HEK293 (cell line): ENCODE measurements around the gene NCOA7.

Source experiments
- EGR2 ChIP-seq: fragments of 450-650 bp; formaldehyde crosslinking; IDR thresholded peaks from 2 replicates; pipeline ENCODE4 v1.5.1; 2016; ENCODE audit warnings: low read depth, missing biosample characterization, missing genetic modification characterization
- HOXA7 ChIP-seq: sonication (generic); formaldehyde crosslinking; IDR thresholded peaks from 2 replicates; pipeline ENCODE4 v1.8.1; 2022; ENCODE audit warnings: missing genetic modification reagents, borderline replicate concordance
- KLF9 ChIP-seq: fragments of 450-650 bp; formaldehyde crosslinking; IDR thresholded peaks from 2 replicates; pipeline ENCODE4 v1.5.1; 2016; ENCODE audit warnings: missing biosample characterization, missing genetic modification characterization, low read depth
- OSR2 ChIP-seq: fragments of 450-650 bp; formaldehyde crosslinking; IDR thresholded peaks from 2 replicates; pipeline ENCODE4 v1.5.1; 2016; ENCODE audit warnings: missing biosample characterization, missing genetic modification characterization
- PRDM1 ChIP-seq: fragments of 450-650 bp; formaldehyde crosslinking; IDR thresholded peaks from 2 replicates; pipeline ENCODE4; 2016; ENCODE audit warnings: missing biosample characterization, missing genetic modification characterization
- SETDB1 ChIP-seq: IDR thresholded peaks from one replicate; pipeline ENCODE4 v1.6.1; 2017; ENCODE audit warnings: mild to moderate bottlenecking, low read length, moderate library complexity, mixed read lengths; ENCODE audit not compliant: insufficient read length
- SP2 ChIP-seq: fragments of 450-650 bp; formaldehyde crosslinking; IDR thresholded peaks from 2 replicates; pipeline ENCODE4 v1.5.1; 2016; ENCODE audit warnings: missing biosample characterization, missing genetic modification characterization
- ZBTB1 ChIP-seq: fragments of 450-650 bp; formaldehyde crosslinking; IDR thresholded peaks from 2 replicates; pipeline ENCODE4 v1.5.1; 2016; ENCODE audit warnings: missing biosample characterization, missing genetic modification characterization
- ZBTB6 ChIP-seq: fragments of 450-650 bp; formaldehyde crosslinking; IDR thresholded peaks from 2 replicates; pipeline ENCODE4 v1.5.1; 2017; ENCODE audit warnings: missing biosample characterization, missing genetic modification characterization
- ZEB2 ChIP-seq: fragments of 450-650 bp; formaldehyde crosslinking; IDR thresholded peaks from 2 replicates; pipeline ENCODE4 v1.5.1; 2016; ENCODE audit warnings: missing biosample characterization, missing genetic modification characterization
- ZFP37 ChIP-seq: fragments of 450-650 bp; formaldehyde crosslinking; IDR thresholded peaks from 2 replicates; pipeline ENCODE4 v1.5.1; 2016; ENCODE audit warnings: missing biosample characterization, missing genetic modification characterization
- ZIC2 ChIP-seq: fragments of 450-650 bp; formaldehyde crosslinking; IDR thresholded peaks from 2 replicates; pipeline ENCODE4 v1.5.1; 2016; ENCODE audit warnings: missing biosample characterization, missing genetic modification characterization
- ZNF114 ChIP-seq: fragments of 450-650 bp; formaldehyde crosslinking; IDR thresholded peaks from 2 replicates; pipeline ENCODE4 v1.5.0; 2017; ENCODE audit warnings: missing biosample characterization, missing genetic modification characterization
- ZNF121 ChIP-seq: fragments of 450-650 bp; formaldehyde crosslinking; IDR thresholded peaks from 2 replicates; pipeline ENCODE4 v1.5.1; 2016; ENCODE audit warnings: missing biosample characterization, missing genetic modification characterization
- ZNF132 ChIP-seq: fragments of 450-650 bp; formaldehyde crosslinking; IDR thresholded peaks from 2 replicates; pipeline ENCODE4 v1.5.1; 2017; ENCODE audit warnings: missing biosample characterization, missing genetic modification characterization, borderline replicate concordance
- ZNF202 ChIP-seq: fragments of 450-650 bp; formaldehyde crosslinking; IDR thresholded peaks from 2 replicates; pipeline ENCODE4 v1.5.1; 2016; ENCODE audit warnings: missing biosample characterization, missing genetic modification characterization, borderline replicate concordance
- ZNF302 ChIP-seq: fragments of 450-650 bp; formaldehyde crosslinking; IDR thresholded peaks from 2 replicates; pipeline ENCODE4 v1.5.1; 2016; ENCODE audit warnings: missing biosample characterization, missing genetic modification characterization, low read depth
- ZNF341 ChIP-seq: fragments of 450-650 bp; formaldehyde crosslinking; IDR thresholded peaks from 2 replicates; pipeline ENCODE4; 2016; ENCODE audit warnings: low read depth, missing biosample characterization, missing genetic modification characterization
- ZNF423 ChIP-seq: fragments of 450-650 bp; formaldehyde crosslinking; IDR thresholded peaks from 2 replicates; pipeline ENCODE4 v1.5.1; 2016; ENCODE audit warnings: missing biosample characterization, missing genetic modification characterization
- ZNF426 ChIP-seq: fragments of 450-650 bp; formaldehyde crosslinking; IDR thresholded peaks from 2 replicates; pipeline ENCODE4 v1.5.1; 2017; ENCODE audit warnings: missing biosample characterization, missing genetic modification characterization, mild to moderate bottlenecking, inconsistent platforms, moderate library complexity
- ZNF514 ChIP-seq: fragments of 450-650 bp; formaldehyde crosslinking; IDR thresholded peaks from 2 replicates; pipeline ENCODE4 v1.5.1; 2016; ENCODE audit warnings: missing biosample characterization, missing genetic modification characterization
- ZNF548 ChIP-seq: fragments of 450-650 bp; formaldehyde crosslinking; IDR thresholded peaks from 2 replicates; pipeline ENCODE4 v1.5.1; 2016; ENCODE audit warnings: missing biosample characterization, missing genetic modification characterization
- ZNF623 ChIP-seq: fragments of 450-650 bp; formaldehyde crosslinking; IDR thresholded peaks from 2 replicates; pipeline ENCODE4 v1.5.1; 2016; ENCODE audit warnings: missing biosample characterization, missing genetic modification characterization
- ZNF660 ChIP-seq: fragments of 450-650 bp; IDR thresholded peaks from 2 replicates; pipeline ENCODE4 v1.5.1; 2018; ENCODE audit warnings: missing biosample characterization, mild to moderate bottlenecking, missing genetic modification characterization
- ZNF791 ChIP-seq: fragments of 450-650 bp; formaldehyde crosslinking; IDR thresholded peaks from 2 replicates; pipeline ENCODE4 v1.5.1; 2016; ENCODE audit warnings: missing biosample characterization, missing genetic modification characterization
- ZNF830 ChIP-seq: fragments of 450-650 bp; IDR thresholded peaks from 2 replicates; pipeline ENCODE4 v1.5.0; 2018; ENCODE audit warnings: missing biosample characterization, missing genetic modification characterization, low read depth, mild to moderate bottlenecking, moderate library complexity
- ZNF837 ChIP-seq: fragments of 450-650 bp; formaldehyde crosslinking; IDR thresholded peaks from 2 replicates; pipeline ENCODE4 v1.5.1; 2016; ENCODE audit warnings: missing biosample characterization, missing genetic modification characterization
- ZSCAN23 ChIP-seq: fragments of 450-650 bp; formaldehyde crosslinking; IDR thresholded peaks from 2 replicates; pipeline ENCODE4 v1.5.1; 2016; ENCODE audit warnings: missing biosample characterization, missing genetic modification characterization
- TF ChIP-seq, protein P1 (sequence below): fragments of 450-650 bp; formaldehyde crosslinking; IDR thresholded peaks from 2 replicates; pipeline ENCODE4 v1.5.1; 2016; ENCODE audit warnings: missing biosample characterization, missing genetic modification characterization
- TF ChIP-seq, protein P2 (sequence below): fragments of 450-650 bp; formaldehyde crosslinking; IDR thresholded peaks from 2 replicates; pipeline ENCODE4 v1.5.1; 2016; ENCODE audit warnings: missing biosample characterization, missing genetic modification characterization, borderline replicate concordance
- TF ChIP-seq, protein P3 (sequence below): fragments of 450-650 bp; formaldehyde crosslinking; IDR thresholded peaks from 2 replicates; pipeline ENCODE4 v1.5.1; 2016; ENCODE audit warnings: missing biosample characterization, missing genetic modification characterization
- TF ChIP-seq, protein P4 (sequence below): fragments of 450-650 bp; formaldehyde crosslinking; IDR thresholded peaks from 2 replicates; pipeline ENCODE4; 2016; ENCODE audit warnings: missing biosample characterization, missing genetic modification characterization
- TF ChIP-seq, protein P5 (sequence below): fragments of 450-650 bp; formaldehyde crosslinking; IDR thresholded peaks from 2 replicates; pipeline ENCODE4 v1.5.1; 2016; ENCODE audit warnings: missing biosample characterization, missing genetic modification characterization

Gene NCOA7

GRCh38 chr6:125790358-125791150, at the start of gene NCOA7 (continued):
- TF ChIP-seq, protein P1, sequence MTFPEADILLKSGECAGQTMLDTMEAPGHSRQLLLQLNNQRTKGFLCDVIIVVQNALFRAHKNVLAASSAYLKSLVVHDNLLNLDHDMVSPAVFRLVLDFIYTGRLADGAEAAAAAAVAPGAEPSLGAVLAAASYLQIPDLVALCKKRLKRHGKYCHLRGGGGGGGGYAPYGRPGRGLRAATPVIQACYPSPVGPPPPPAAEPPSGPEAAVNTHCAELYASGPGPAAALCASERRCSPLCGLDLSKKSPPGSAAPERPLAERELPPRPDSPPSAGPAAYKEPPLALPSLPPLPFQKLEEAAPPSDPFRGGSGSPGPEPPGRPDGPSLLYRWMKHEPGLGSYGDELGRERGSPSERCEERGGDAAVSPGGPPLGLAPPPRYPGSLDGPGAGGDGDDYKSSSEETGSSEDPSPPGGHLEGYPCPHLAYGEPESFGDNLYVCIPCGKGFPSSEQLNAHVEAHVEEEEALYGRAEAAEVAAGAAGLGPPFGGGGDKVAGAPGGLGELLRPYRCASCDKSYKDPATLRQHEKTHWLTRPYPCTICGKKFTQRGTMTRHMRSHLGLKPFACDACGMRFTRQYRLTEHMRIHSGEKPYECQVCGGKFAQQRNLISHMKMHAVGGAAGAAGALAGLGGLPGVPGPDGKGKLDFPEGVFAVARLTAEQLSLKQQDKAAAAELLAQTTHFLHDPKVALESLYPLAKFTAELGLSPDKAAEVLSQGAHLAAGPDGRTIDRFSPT (tag by site-specific recombination), result 0 out of 2 replicates have a peak, but pooled peaks have one; percentile 9
- TF ChIP-seq ZNF830 (tag by site-specific recombination) (no peak), ZNF114 (tag by site-specific recombination) (no peak), ZBTB6 (tag by site-specific recombination) (no peak), ZNF121 (tag by site-specific recombination) (no peak), ZNF660 (no peak; the same call in none of the 2 replicates), ZNF423 (tag by site-specific recombination) (no peak), OSR2 (tag by site-specific recombination) (0 out of 2 replicates have a peak, but pooled peaks have one; percentile 27), ZNF791 (tag by site-specific recombination) (no peak), ZNF426 (tag by site-specific recombination) (no peak), HOXA7 (CRISPR knock-in tag) (no peak), ZNF623 (tag by site-specific recombination) (no peak), KLF9 (tag by site-specific recombination) (no peak), ZSCAN23 (no peak), ZFP37 (tag by site-specific recombination) (peak; percentile 72), ZNF202 (tag by site-specific recombination) (no peak), ZNF132 (tag by site-specific recombination) (no peak), SP2 (tag by site-specific recombination) (peak; percentile 77), ZIC2 (tag by site-specific recombination) (no peak), ZEB2 (tag by site-specific recombination) (peak; percentile 77), ZBTB1 (tag by site-specific recombination) (no peak), ZNF514 (tag by site-specific recombination) (no peak), ZNF837 (tag by site-specific recombination) (no peak), PRDM1 (no peak), ZNF341 (peak; percentile 25), ZNF548 (tag by site-specific recombination) (no peak), EGR2 (tag by site-specific recombination) (peak; percentile 73; the same call in 1 of the 2 replicates), ZNF302 (tag by site-specific recombination) (no peak), SETDB1 (no peak)
- TF ChIP-seq, protein P2, sequence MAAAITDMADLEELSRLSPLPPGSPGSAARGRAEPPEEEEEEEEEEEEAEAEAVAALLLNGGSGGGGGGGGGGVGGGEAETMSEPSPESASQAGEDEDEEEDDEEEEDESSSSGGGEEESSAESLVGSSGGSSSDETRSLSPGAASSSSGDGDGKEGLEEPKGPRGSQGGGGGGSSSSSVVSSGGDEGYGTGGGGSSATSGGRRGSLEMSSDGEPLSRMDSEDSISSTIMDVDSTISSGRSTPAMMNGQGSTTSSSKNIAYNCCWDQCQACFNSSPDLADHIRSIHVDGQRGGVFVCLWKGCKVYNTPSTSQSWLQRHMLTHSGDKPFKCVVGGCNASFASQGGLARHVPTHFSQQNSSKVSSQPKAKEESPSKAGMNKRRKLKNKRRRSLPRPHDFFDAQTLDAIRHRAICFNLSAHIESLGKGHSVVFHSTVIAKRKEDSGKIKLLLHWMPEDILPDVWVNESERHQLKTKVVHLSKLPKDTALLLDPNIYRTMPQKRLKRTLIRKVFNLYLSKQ (tag by site-specific recombination), result no peak
- TF ChIP-seq, protein P3, sequence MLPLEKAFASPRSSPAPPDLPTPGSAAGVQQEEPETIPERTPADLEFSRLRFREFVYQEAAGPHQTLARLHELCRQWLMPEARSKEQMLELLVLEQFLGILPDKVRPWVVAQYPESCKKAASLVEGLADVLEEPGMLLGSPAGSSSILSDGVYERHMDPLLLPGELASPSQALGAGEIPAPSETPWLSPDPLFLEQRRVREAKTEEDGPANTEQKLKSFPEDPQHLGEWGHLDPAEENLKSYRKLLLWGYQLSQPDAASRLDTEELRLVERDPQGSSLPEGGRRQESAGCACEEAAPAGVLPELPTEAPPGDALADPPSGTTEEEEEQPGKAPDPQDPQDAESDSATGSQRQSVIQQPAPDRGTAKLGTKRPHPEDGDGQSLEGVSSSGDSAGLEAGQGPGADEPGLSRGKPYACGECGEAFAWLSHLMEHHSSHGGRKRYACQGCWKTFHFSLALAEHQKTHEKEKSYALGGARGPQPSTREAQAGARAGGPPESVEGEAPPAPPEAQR (tag by site-specific recombination), result no peak
- TF ChIP-seq, protein P4, sequence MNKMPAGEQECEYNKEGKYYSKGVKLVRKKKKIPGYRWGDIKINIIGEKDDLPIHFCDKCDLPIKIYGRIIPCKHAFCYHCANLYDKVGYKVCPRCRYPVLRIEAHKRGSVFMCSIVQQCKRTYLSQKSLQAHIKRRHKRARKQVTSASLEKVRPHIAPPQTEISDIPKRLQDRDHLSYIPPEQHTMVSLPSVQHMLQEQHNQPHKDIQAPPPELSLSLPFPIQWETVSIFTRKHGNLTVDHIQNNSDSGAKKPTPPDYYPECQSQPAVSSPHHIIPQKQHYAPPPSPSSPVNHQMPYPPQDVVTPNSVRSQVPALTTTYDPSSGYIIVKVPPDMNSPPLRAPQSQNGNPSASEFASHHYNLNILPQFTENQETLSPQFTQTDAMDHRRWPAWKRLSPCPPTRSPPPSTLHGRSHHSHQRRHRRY (tag by site-specific recombination), result no peak
- TF ChIP-seq, protein P5, sequence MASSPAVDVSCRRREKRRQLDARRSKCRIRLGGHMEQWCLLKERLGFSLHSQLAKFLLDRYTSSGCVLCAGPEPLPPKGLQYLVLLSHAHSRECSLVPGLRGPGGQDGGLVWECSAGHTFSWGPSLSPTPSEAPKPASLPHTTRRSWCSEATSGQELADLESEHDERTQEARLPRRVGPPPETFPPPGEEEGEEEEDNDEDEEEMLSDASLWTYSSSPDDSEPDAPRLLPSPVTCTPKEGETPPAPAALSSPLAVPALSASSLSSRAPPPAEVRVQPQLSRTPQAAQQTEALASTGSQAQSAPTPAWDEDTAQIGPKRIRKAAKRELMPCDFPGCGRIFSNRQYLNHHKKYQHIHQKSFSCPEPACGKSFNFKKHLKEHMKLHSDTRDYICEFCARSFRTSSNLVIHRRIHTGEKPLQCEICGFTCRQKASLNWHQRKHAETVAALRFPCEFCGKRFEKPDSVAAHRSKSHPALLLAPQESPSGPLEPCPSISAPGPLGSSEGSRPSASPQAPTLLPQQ, result peak; percentile 77
